GM10248 (cell line): ENCODE results near the gene YWHAG.

ENCODE experiments used
- CTCF ChIA-PET: fragments of 300-600 bp; sonication (Branson Sonifier 250); formaldehyde crosslinking; extraction: SDS; loops from one replicate; lab custom pipeline; 2021; ENCODE audit warnings: antibody characterized with exemption; lab: Yijun Ruan, JAX
- POLR2A ChIA-PET: fragments of 350-650 bp; sonication (Branson Sonifier 250); formaldehyde crosslinking; extraction: SDS; loops from one replicate; lab custom pipeline; 2020; ENCODE audit warnings: antibody characterized with exemption; lab: Yijun Ruan, JAX
- DNase-seq: peaks from one replicate; pipeline ENCODE4 v3.0.0; 2012; ENCODE audit errors: extremely low spot score
- CTCF ChIP-seq: IDR thresholded peaks from 2 replicates; pipeline ENCODE4 v1.5.1; 2012; ENCODE audit warnings: mild to moderate bottlenecking, low read depth; ENCODE audit errors: extremely low read depth, missing control alignments, control extremely low read depth

YWHAG gene

GRCh38 chr7:76380623-76380966 is 21.8 kb upstream of the YWHAG start:
- DNase-seq: no peak
- POLR2A ChIA-PET: no interaction called here
- no peak for TF ChIP-seq CTCF
- CTCF ChIA-PET: no interaction called here

- ChIA-PET CTCF (interaction anchor here (0.8 to 1.3 kb wide), 3 partner anchors 19 to 63 kb away, joined by 3 to 4 read pairs (median 3); partner anchors contain the start of gene YWHAG), POLR2A (interaction anchor here (0.6 to 1.2 kb wide), 2 partner anchors 18 to 491 kb away, joined by 3 read pairs; partner anchors contain the start of gene YWHAG)
- no peak for DNase-seq
- TF ChIP-seq CTCF: no peak
These were observed 18.6 kb upstream of the YWHAG start for GRCh38 chr7:76377186-76377918.

DNA sequence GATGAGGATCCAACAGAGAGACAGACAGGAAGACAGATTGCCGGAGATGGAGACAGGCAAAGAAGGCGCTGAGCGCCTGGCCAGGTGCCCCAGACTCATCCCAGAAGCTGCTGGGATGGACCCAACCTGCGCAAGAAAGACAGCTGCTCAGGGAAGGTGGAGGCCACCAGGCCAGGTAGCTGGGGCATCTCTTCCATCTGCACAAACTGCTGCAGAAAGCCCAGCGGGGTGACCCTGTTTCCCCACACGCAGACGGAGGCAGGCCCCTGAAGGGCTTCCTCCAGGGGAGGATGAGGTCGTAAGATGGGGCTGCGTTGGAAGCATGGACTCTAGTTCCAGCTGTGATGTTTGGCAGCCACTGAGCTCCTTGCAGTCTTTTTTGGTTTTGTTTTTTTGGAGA is 16.5 kb upstream of the YWHAG start:
- POLR2A ChIA-PET: no interaction called here
- CTCF ChIA-PET: interaction anchor here (1.4 kb wide), 1 partner anchor 10 kb away, joined by 3 read pairs; no protein-coding TSS in a partner anchor

GRCh38 chr7:76372984-76373833 is 14.4 kb upstream of the YWHAG start:
- ChIA-PET CTCF (interaction anchor here (6.5 kb wide), 1 partner anchor 13 kb away, joined by 30 read pairs; the partner anchor contains the start of gene YWHAG), POLR2A (no interaction called here)
- DNase-seq: no peak

More for the DNA sequence above, 16.5 kb upstream of the YWHAG start:
- TF ChIP-seq CTCF: no peak
- no peak for DNase-seq

GRCh38 chr7:76371396-76371795 is 12.6 kb upstream of the YWHAG start:
- ChIA-PET POLR2A (no interaction called here), CTCF (interaction anchor here (6.5 kb wide), 1 partner anchor 11 kb away, joined by 30 read pairs; the partner anchor contains the start of gene YWHAG)
- no peak for TF ChIP-seq CTCF
- no peak for DNase-seq

More at GRCh38 chr7:76372984-76373833, 14.4 kb upstream of the YWHAG start:
- TF ChIP-seq CTCF: no peak

DNA sequence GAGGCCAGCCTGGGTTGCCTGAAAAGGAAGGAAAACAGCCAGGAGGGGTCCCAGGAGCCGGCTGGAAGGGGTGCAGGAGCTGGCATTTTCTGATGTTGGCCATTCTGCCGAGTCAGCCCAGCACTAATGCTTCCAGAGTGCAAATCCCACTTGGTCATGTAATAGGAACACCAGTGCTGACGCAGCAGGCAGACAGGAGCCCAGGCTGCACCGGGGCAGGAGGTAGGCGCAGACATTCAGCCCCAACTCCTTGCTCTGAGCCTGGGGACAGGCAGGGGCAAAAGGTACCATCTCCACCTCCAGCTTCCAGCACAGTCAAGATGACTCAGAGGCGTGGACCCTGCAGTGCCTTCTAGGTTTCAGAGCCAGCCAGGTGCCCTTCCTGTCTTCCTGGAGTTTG is 10.2 kb upstream of the YWHAG start:
- ChIA-PET CTCF (interaction anchor here (1.3 to 6.5 kb wide), 4 partner anchors 9 to 50 kb away, joined by 3 to 30 read pairs (median 4); partner anchors contain the start of gene YWHAG), POLR2A (no interaction called here)
- TF ChIP-seq CTCF: no peak
- DNase-seq: no peak
